CD4-positive, alpha-beta memory T cell (primary cell): ENCODE measurements around the gene CDK5RAP2. TPM values are rescaled to one million over a fixed set of nuclear protein-coding genes. Genes with fewer than 3 reads are reported as not detected.

Experiments
- CTCF ChIA-PET: fragments of 350-600 bp; sonication (Branson Sonifier 250); formaldehyde crosslinking; loops from one replicate; lab custom pipeline; 2021; ENCODE audit warnings: inconsistent platforms; ENCODE audit not compliant: partially characterized antibody; lab: Charles Lee
- POLR2A ChIA-PET: fragments of 350-600 bp; sonication (Branson Sonifier 250); formaldehyde crosslinking; loops from one replicate; lab custom pipeline; 2021; ENCODE audit not compliant: partially characterized antibody; lab: Charles Lee
- DNase-seq, 5 donors: peaks; one replicate each; pipeline versions ENCODE4 v3.0.0 to v3.0.0-alpha.2; 2020 to 2022; ENCODE audit warnings: mixed read lengths in 1 of 5
- H3K27ac ChIP-seq: one replicate; pipeline ENCODE4 v1.7.0; 2013; ENCODE audit warnings: low read depth, low read length
- H3K27me3 ChIP-seq: 2 replicates; pipeline ENCODE4 v1.7.0; 2013; ENCODE audit warnings: mild to moderate bottlenecking, low read length, moderate library complexity; ENCODE audit not compliant: insufficient read depth
- H3K36me3 ChIP-seq: 2 replicates; pipeline ENCODE4 v1.7.0; 2013; ENCODE audit warnings: mild to moderate bottlenecking, low read length, moderate library complexity; ENCODE audit not compliant: insufficient read depth
- H3K4me1 ChIP-seq: 2 replicates; pipeline ENCODE4 v1.7.0; 2013; ENCODE audit warnings: mild to moderate bottlenecking, low read length, moderate library complexity; ENCODE audit not compliant: insufficient read depth
- H3K4me3 ChIP-seq, 2 donors: one replicate each; pipeline ENCODE4 v1.7.0; 2013; ENCODE audit warnings: low read length in 2 of 2, mild to moderate bottlenecking in 1 of 2
- H3K9me3 ChIP-seq, 2 donors: one replicate each; pipeline ENCODE4 v1.7.0; 2013; ENCODE audit warnings: low read length in 2 of 2, control low read depth in 1 of 2; ENCODE audit not compliant: control insufficient read depth in 1 of 2
- H3K27ac Mint-ChIP-seq, 7 donors: one replicate each; pipeline ENCODE4 v1.8.0; 2020 to 2021; ENCODE audit warnings: mixed read lengths in 7 of 7, mild to moderate bottlenecking in 6 of 7, inconsistent platforms in 3 of 7, moderate library complexity in 3 of 7
- H3K27me3 Mint-ChIP-seq, 2 donors: one replicate each; pipeline ENCODE4 v1.8.0; 2020 to 2021; ENCODE audit warnings: mixed read lengths in 2 of 2
- H3K36me3 Mint-ChIP-seq, 2 donors: one replicate each; pipeline ENCODE4 v1.8.0; 2020 to 2021; ENCODE audit warnings: mixed read lengths in 2 of 2, inconsistent platforms in 1 of 2, mild to moderate bottlenecking in 1 of 2
- H3K4me1 Mint-ChIP-seq, 4 donors: one replicate each; pipeline ENCODE4 v1.8.0; 2020 to 2021; ENCODE audit warnings: mixed read lengths in 4 of 4, mild to moderate bottlenecking in 1 of 4
- H3K4me3 Mint-ChIP-seq, 8 donors: one replicate each; pipeline ENCODE4 v1.8.0; 2020 to 2021; ENCODE audit warnings: mixed read lengths in 8 of 8, mild to moderate bottlenecking in 7 of 8, moderate library complexity in 6 of 8, inconsistent platforms in 3 of 8
- H3K9me3 Mint-ChIP-seq, 8 donors: one replicate each; pipeline ENCODE4 v1.8.0; 2020 to 2021; ENCODE audit warnings: mixed read lengths in 8 of 8, mild to moderate bottlenecking in 5 of 8, inconsistent platforms in 3 of 8, moderate library complexity in 1 of 8
- intact Hi-C: fragments of 100-400 bp; cut with micrococcal nuclease; formaldehyde crosslinking; loops from one replicate; pipeline ENCODE4 v1.15.1; 2023
- polyA plus RNA-seq, 2 donors: library from polyadenylated mRNA; unstranded; fragments of 300-500 nt; fragmentation: Illumina TruSeq; gene quantifications; one replicate each; pipeline ENCODE4 v1.2.3, GENCODE V29; 2021
- total RNA-seq, 2 experiments: library from RNA; stranded (reverse); gene quantifications; one replicate each; pipeline ENCODE4 v1.2.3, GENCODE V29; 2021

CDK5RAP2 gene
- total and polyA plus RNA-seq, 4 experiments from 2014 or later, result 3.9 to 102 (median 59.4) TPM

- ChIA-PET CTCF (no interaction called here), POLR2A (no interaction called here)
- Histone ChIP-seq H3K36me3 (peaks cover 35% of the 10 kb centered on the region), H3K9me3 (no peaks in the 10 kb centered on the region), H3K27me3 (no peaks in the 10 kb centered on the region), H3K4me3 (no peak overlapping the region), H3K4me1 (no peaks in the 10 kb centered on the region), H3K27ac (no peak overlapping the region)
- DNase-seq, result no peak
- H3K27me3 Mint-ChIP-seq, result no peaks in the 10 kb centered on the region
- H3K36me3 Mint-ChIP-seq, result peaks cover 60 to 76% of the 10 kb centered on the region in 2 donors
- H3K9me3 Mint-ChIP-seq, result no peaks in the 10 kb centered on the region
- peak overlapping the region in 1 of 7 donors; percentile 55 for H3K27ac Mint-ChIP-seq
- intact Hi-C loops, result no loop called here
- H3K4me1 Mint-ChIP-seq, result peaks cover 11 to 41% (median 19%) of the 10 kb centered on the region in 4 donors
- H3K4me3 Mint-ChIP-seq, result no peak overlapping the region
Observed at GRCh38 chr9:120562861-120563443, 17.0 kb downstream of the CDK5RAP2 start.

DNA sequence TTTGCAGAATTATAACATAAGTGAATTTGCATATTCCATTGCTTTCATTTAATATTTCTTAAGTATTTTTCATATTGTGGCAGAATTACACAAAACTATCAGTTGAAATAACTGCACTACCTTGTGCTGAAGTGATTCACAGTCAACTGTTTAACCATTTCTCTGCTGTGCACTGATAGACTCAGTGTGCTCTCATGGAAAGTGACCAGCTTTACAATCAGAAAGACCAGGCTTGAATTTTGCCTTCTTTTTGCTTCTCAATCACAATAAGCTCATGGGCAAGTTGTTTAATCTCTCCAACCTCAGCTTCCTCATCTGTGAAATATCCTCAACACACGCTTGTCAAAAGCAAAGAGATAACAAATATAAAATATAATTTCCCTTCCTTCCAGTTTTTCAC is 18.3 kb downstream of the CDK5RAP2 start:
- POLR2A ChIA-PET, result no interaction called here
- H3K27me3 Mint-ChIP-seq, result no peaks in the 10 kb centered on the region
- CTCF ChIA-PET, result no interaction called here

DNA sequence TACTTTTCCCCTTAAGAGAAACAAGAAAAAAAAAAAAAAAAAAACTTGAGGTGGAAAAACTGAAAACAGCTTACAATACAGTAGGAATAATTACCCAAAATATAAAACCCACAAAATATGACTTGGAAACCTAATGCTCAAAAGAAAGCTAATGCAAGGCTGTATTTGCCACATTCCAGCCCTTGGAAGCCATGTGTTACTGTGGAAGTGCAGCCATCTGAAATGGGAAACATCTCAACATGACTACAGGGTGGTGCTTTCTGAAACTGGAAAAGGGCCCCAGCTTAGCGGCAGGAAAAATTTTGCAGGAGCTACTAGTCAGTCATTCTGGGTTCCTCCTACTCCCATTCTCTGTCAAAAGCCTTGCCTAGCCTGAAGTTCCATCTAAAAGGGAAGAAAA is 20.4 kb downstream of the CDK5RAP2 start:
- ChIA-PET CTCF (interaction anchor here (0.7 to 1.4 kb wide), 4 partner anchors 10 to 95 kb away, joined by 3 to 4 read pairs (median 4); no protein-coding TSS in a partner anchor), POLR2A (no interaction called here)
- H3K4me3 Mint-ChIP-seq, result no peak overlapping the region
- H3K9me3 ChIP-seq, result no peaks in the 10 kb centered on the region
- no peaks in the 10 kb centered on the region for H3K27me3 Mint-ChIP-seq
- no peaks in the 10 kb centered on the region for H3K9me3 Mint-ChIP-seq
- no peaks in the 10 kb centered on the region for H3K27me3 ChIP-seq
- no peak overlapping the region for H3K27ac ChIP-seq
- H3K27ac Mint-ChIP-seq, result peak overlapping the region in 2 of 7 donors; percentile 11 to 65
- no peak for DNase-seq
- H3K4me3 ChIP-seq, result no peak overlapping the region
- peaks cover 37 to 58% of the 10 kb centered on the region in 2 donors for H3K36me3 Mint-ChIP-seq
- peaks cover 1 to 34% (median 15%) of the 10 kb centered on the region in 4 donors for H3K4me1 Mint-ChIP-seq
- intact Hi-C loops, result no loop called here
- H3K4me1 ChIP-seq, result no peaks in the 10 kb centered on the region
- H3K36me3 ChIP-seq, result peaks cover 15% of the 10 kb centered on the region

More for the DNA sequence above, 18.3 kb downstream of the CDK5RAP2 start:
- Mint-ChIP-seq H3K4me1 (peaks cover 11 to 45% (median 17%) of the 10 kb centered on the region in 4 donors), H3K9me3 (no peaks in the 10 kb centered on the region), H3K36me3 (peaks cover 54 to 69% of the 10 kb centered on the region in 2 donors), H3K27ac (peak overlapping the region in 1 of 7 donors; percentile 70), H3K4me3 (no peak overlapping the region)
- H3K4me1 ChIP-seq, result no peaks in the 10 kb centered on the region
- intact Hi-C loops, result no loop called here
- no peak for DNase-seq
- no peak overlapping the region for H3K4me3 ChIP-seq
- H3K9me3 ChIP-seq, result no peaks in the 10 kb centered on the region
- H3K27ac ChIP-seq, result no peak overlapping the region
- no peaks in the 10 kb centered on the region for H3K27me3 ChIP-seq
- peaks cover 30% of the 10 kb centered on the region for H3K36me3 ChIP-seq

DNA sequence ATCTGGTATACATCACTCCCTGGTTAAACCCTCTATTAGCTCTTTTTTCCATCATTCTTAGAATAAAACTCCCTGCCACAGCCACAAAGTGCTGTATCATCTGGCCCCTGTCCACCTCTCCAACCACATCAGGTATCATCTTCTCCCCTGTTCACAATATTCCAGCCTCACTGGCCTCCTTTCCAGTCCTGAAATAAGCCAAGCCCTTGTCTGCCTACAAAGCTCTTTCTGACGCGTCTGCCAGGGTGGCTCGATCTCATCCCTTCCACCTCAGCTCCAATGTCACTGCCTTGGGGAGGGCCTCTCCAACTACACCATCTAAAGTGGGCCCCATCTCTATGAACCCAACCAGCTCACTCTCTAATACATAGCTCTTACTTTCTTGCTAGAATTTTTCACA is 21.5 kb downstream of the CDK5RAP2 start:
- no peaks in the 10 kb centered on the region for H3K27me3 Mint-ChIP-seq
- H3K9me3 Mint-ChIP-seq, result no peaks in the 10 kb centered on the region
- Histone ChIP-seq H3K27me3 (no peaks in the 10 kb centered on the region), H3K4me1 (no peaks in the 10 kb centered on the region), H3K36me3 (peaks cover 11% of the 10 kb centered on the region), H3K27ac (no peak overlapping the region), H3K9me3 (no peaks in the 10 kb centered on the region), H3K4me3 (no peak overlapping the region)
- no peak overlapping the region for H3K4me3 Mint-ChIP-seq
- H3K27ac Mint-ChIP-seq, result peak overlapping the region in 3 of 7 donors; percentile 4 to 39 (median 19)
- ChIA-PET POLR2A (no interaction called here), CTCF (no interaction called here)
- DNase-seq, result no peak
- H3K36me3 Mint-ChIP-seq, result peaks cover 39 to 55% of the 10 kb centered on the region in 2 donors
- intact Hi-C loops, result no loop called here
- H3K4me1 Mint-ChIP-seq, result peaks cover 0 to 29% (median 14%) of the 10 kb centered on the region in 4 donors

- Histone ChIP-seq H3K36me3 (peaks cover 5% of the 10 kb centered on the region), H3K27ac (no peak overlapping the region), H3K9me3 (no peaks in the 10 kb centered on the region), H3K27me3 (no peaks in the 10 kb centered on the region), H3K4me3 (no peak overlapping the region), H3K4me1 (no peaks in the 10 kb centered on the region)
- peaks cover 39 to 53% of the 10 kb centered on the region in 2 donors for H3K36me3 Mint-ChIP-seq
- no peak for DNase-seq
- ChIA-PET CTCF (no interaction called here), POLR2A (no interaction called here)
- no peak overlapping the region for H3K27ac Mint-ChIP-seq
- no peak overlapping the region for H3K4me3 Mint-ChIP-seq
- H3K9me3 Mint-ChIP-seq, result no peaks in the 10 kb centered on the region
- peaks cover 0 to 19% (median 7%) of the 10 kb centered on the region in 4 donors for H3K4me1 Mint-ChIP-seq
- intact Hi-C loops, result no loop called here
- H3K27me3 Mint-ChIP-seq, result no peaks in the 10 kb centered on the region
Observed at GRCh38 chr9:120557205-120557604, 22.8 kb downstream of the CDK5RAP2 start.

DNA sequence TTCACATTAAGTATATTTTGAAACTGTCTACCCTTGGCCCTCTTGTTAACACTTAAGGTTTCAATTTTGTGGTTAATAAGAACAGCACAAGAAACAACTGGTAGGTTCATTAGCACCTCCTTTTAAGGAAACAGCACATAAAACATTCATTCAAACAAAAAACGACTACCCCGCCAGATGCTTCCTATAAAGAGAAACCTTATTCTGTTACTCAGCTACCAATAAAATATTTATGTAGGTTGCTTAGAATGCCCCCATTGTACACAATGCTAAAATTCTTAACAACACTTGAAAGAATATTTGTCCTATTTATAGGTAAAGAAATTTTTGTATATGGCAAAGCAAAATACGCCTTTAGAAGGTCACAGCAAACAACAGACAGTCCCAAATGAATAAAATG is 23.2 kb downstream of the CDK5RAP2 start:
- Histone ChIP-seq H3K36me3 (peaks cover 5% of the 10 kb centered on the region), H3K27me3 (no peaks in the 10 kb centered on the region), H3K4me3 (no peak overlapping the region), H3K9me3 (no peaks in the 10 kb centered on the region), H3K4me1 (no peaks in the 10 kb centered on the region), H3K27ac (no peak overlapping the region)
- POLR2A ChIA-PET, result no interaction called here
- no peaks in the 10 kb centered on the region for H3K27me3 Mint-ChIP-seq
- DNase-seq, result no peak
- H3K4me1 Mint-ChIP-seq, result peaks cover 0 to 15% (median 7%) of the 10 kb centered on the region in 4 donors
- H3K27ac Mint-ChIP-seq, result no peak overlapping the region
- no peaks in the 10 kb centered on the region for H3K9me3 Mint-ChIP-seq
- no peak overlapping the region for H3K4me3 Mint-ChIP-seq
- peaks cover 39 to 50% of the 10 kb centered on the region in 2 donors for H3K36me3 Mint-ChIP-seq
- CTCF ChIA-PET, result no interaction called here
- intact Hi-C loops, result no loop called here

DNA sequence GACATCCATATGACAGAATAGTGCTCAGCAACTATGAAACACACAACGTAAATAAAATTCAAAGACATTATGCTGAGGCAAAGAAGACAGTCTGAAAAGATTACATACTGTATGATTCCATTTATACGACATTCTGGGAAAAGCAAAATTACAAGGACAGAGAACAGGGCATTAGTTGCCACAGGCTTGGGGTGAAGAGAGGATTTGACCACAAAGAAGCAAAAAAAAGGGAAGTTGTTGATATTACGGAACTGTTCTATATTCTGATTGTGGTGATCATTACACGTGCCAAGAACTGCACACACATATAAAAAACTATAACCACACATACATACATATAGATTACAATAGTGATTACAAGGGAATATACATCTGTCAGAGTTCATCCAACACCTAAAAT is 24.1 kb downstream of the CDK5RAP2 start:
- no peak for DNase-seq
- H3K4me1 ChIP-seq, result no peaks in the 10 kb centered on the region
- Mint-ChIP-seq H3K4me1 (peaks cover 0 to 15% (median 10%) of the 10 kb centered on the region in 4 donors), H3K4me3 (no peak overlapping the region), H3K27ac (peak overlapping the region in 1 of 7 donors; percentile 4), H3K36me3 (peaks cover 47 to 57% of the 10 kb centered on the region in 2 donors), H3K9me3 (no peaks in the 10 kb centered on the region), H3K27me3 (no peaks in the 10 kb centered on the region)
- CTCF ChIA-PET, result no interaction called here
- intact Hi-C loops, result no loop called here
- no peak overlapping the region for H3K4me3 ChIP-seq
- no peaks in the 10 kb centered on the region for H3K27me3 ChIP-seq
- no peaks in the 10 kb centered on the region for H3K9me3 ChIP-seq
- H3K27ac ChIP-seq, result no peak overlapping the region
- peaks cover 5% of the 10 kb centered on the region for H3K36me3 ChIP-seq
- POLR2A ChIA-PET, result no interaction called here
